ENCODE data around the gene LIPA.
"Not testable (repeated sequence)": the region's sequence is repeated elsewhere in the genome, so short reads cannot be mapped to it uniquely, and the experiment has no call there.

Gene LIPA

GRCh38 chr10:89269433-89270152 lies 18.0 kb upstream of the LIPA start:
- no peak for DNase-seq

- no peak for DNase-seq
Observed at GRCh38 chr10:89266721-89267453, 15.3 kb upstream of the LIPA start.

GRCh38 chr10:89263531-89263930 lies 12.0 kb upstream of the LIPA start:
- DNase-seq: no peak

GRCh38 chr10:89263091-89263490 lies 11.5 kb upstream of the LIPA start:
- no peak for DNase-seq

- DNase-seq: no peak
Observed at GRCh38 chr10:89262086-89263051, 10.8 kb upstream of the LIPA start.

GRCh38 chr10:89258881-89259280 lies 7.3 kb upstream of the LIPA start:
- DNase-seq: no peak

GRCh38 chr10:89257581-89257980 lies 6.0 kb upstream of the LIPA start:
- DNase-seq: no peak

- no peak for DNase-seq
Observed at GRCh38 chr10:89256962-89257361, 5.4 kb upstream of the LIPA start.

- DNase-seq: no peak
Observed at GRCh38 chr10:89256340-89256739, 4.8 kb upstream of the LIPA start.

GRCh38 chr10:89255793-89256192 lies 4.2 kb upstream of the LIPA start:
- no peak for DNase-seq

- DNase-seq: peak in 1 of 2 experiments; percentile 34
Observed at GRCh38 chr10:89255091-89255579, 3.6 kb upstream of the LIPA start.

- no peak for DNase-seq
Observed at GRCh38 chr10:89252225-89252585, 630 bp upstream of the LIPA start.

- no peak for DNase-seq
Observed at GRCh38 chr10:89250865-89251408, 638 bp downstream of the LIPA start.

GRCh38 chr10:89248990-89249389 lies 2.6 kb downstream of the LIPA start:
- no peak for DNase-seq

GRCh38 chr10:89247623-89248022 lies 4.0 kb downstream of the LIPA start:
- DNase-seq: not testable (repeated sequence)

- no peak for DNase-seq
Observed at GRCh38 chr10:89245802-89246201, 5.8 kb downstream of the LIPA start.

GRCh38 chr10:89242840-89243568 lies 8.6 kb downstream of the LIPA start:
- DNase-seq: no peak

GRCh38 chr10:89242345-89242684 lies 9.3 kb downstream of the LIPA start:
- no peak for DNase-seq

GRCh38 chr10:89241486-89242344 lies 9.9 kb downstream of the LIPA start:
- DNase-seq: no peak

GRCh38 chr10:89241026-89241425 lies 10.5 kb downstream of the LIPA start:
- DNase-seq: no peak

GRCh38 chr10:89240519-89240918 lies 11.1 kb downstream of the LIPA start:
- no peak for DNase-seq

All from activated T-cell treated with anti-CD3 and anti-CD28 coated beads, Interleukin-2, amount 50 U/mL, for 48 hours (primary cell).